Omental fat pad (tissue), 4 donors: ENCODE data around the gene CLDN9. TPM values are rescaled to one million over a fixed set of nuclear protein-coding genes. Genes with fewer than 3 reads are reported as not detected.

Experiments used
- ATAC-seq: fragments of 150-250 bp; one replicate; pipeline ENCODE4 v1.9.1; 2016; ENCODE audit warnings: mild to moderate bottlenecking, moderate library complexity; ENCODE audit not compliant: low FRiP score
- DNase-seq: peaks from one replicate; pipeline ENCODE4 v3.0.0-alpha.2; 2019; ENCODE audit warnings: low spot score
- CTCF ChIP-seq, 3 donors: fragments of 450-650 bp; IDR thresholded peaks; one replicate each; pipeline ENCODE4 v1.5.1; 2016 to 2017; ENCODE audit warnings: antibody characterized with exemption in 3 of 3, mild to moderate bottlenecking in 3 of 3, moderate library complexity in 2 of 3
- total RNA-seq, 4 donors: library from RNA; depleted of rRNA; stranded (reverse); fragments of >200 nt; gene quantifications; one replicate each; pipeline ENCODE4 v1.1.0, GENCODE V29; 2016

CLDN9 gene
- total RNA-seq, 4 donors from 2014 or later: 0.24 to 0.63 TPM; not detected in 2

DNA sequence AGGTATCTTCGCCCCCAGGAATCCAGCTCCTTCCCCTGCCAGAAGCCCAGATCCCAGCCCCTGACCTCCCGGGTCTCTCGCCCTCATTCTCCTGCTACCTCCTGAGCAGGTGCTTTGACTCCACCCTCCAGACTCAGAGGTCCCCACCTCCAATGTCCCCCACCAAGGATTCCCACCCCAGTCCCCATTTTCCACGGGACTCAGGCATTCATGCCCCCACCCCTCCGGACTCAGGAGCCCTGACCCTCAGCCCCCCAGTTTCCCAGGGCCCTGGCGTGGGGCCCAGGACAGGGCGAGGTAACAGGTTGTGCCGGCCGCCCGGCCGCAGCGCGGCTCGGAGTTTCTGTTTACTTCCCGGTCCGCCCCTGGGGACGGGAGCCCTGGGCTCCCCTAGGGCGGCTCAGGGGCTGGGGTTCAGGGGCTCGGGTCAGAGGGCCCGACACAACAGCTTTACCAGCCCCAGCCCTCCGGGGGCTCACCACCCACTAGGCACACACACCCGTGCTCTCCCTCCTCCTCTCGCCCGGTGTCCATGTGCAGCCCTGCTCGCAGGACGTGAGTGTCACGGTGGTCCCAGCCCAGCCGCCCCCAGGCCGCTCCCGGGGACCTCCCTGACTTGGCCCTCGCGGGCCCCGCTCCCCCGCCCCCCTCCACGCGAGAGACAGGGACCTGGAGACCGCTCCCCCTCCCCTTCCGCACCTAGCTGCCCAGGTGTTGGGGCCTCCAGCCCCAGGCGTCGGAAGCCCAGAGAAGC is 23.4 kb downstream of the CLDN9 start:
- no peak for DNase-seq
- no peak for TF ChIP-seq CTCF (IDR thresholded peaks at IDR 0.05)
- ATAC-seq: no peak

GRCh38 chr16:3036726-3037315 is 24.1 kb downstream of the CLDN9 start, which contains the start of gene BICDL2:
Gene BICDL2, minus strand, starts transcription at chr16:3036944. Its CDS starts 1,448 bp downstream, at chr16:3035496.
- DNase-seq: no peak
- TF ChIP-seq CTCF (IDR thresholded peaks at IDR 0.05): no peak
- no peak for ATAC-seq

GRCh38 chr16:3038256-3038655 is 25.5 kb downstream of the CLDN9 start:
- no peak for TF ChIP-seq CTCF (IDR thresholded peaks at IDR 0.05)
- ATAC-seq (no peak), DNase-seq (no peak)

- no peak for DNase-seq
- no peak for ATAC-seq
- no peak for TF ChIP-seq CTCF (IDR thresholded peaks at IDR 0.05)
These were observed 26.2 kb downstream of the CLDN9 start for GRCh38 chr16:3038896-3039295.

- ATAC-seq: no peak
- no peak for TF ChIP-seq CTCF (IDR thresholded peaks at IDR 0.05)
- no peak for DNase-seq
These were observed 29.7 kb downstream of the CLDN9 start for GRCh38 chr16:3042376-3042775.

DNA sequence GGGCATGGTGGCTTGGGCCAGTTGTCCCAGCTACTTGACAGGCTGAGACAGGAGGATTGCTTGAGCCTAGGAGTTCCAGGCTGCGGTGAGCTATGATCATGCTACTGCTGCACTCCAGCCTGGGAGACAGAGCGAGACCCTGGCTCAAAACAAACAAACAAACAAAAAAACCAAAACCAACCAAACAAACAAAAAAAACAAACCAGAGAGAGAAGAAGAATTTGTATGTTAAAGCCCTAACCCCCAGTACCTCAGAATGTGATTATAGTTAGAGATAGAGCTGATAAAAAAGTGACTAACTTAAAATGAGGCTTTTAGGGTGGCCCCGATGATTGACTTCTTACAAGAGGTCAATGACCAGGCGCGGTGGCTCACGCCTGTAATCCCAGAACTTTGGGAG is 32.0 kb downstream of the CLDN9 start:
- no peak for TF ChIP-seq CTCF (IDR thresholded peaks at IDR 0.05)
- DNase-seq: no peak
- no peak for ATAC-seq
